Spleen (tissue), 7 donors: ENCODE results near the gene RFESD.

ENCODE experiments used
- POLR2A ChIP-seq, 3 donors: fragments of 450-650 bp; IDR thresholded peaks; one replicate each; pipeline ENCODE4 v1.5.1; 2017; ENCODE audit warnings: antibody characterized with exemption in 3 of 3, mild to moderate bottlenecking in 1 of 3
- POLR2AphosphoS5 ChIP-seq, 3 donors: sonication (generic); formaldehyde crosslinking; IDR thresholded peaks; one replicate each; pipeline ENCODE4 v1.5.1; 2017; ENCODE audit warnings: antibody characterized with exemption in 3 of 3
- TF ChIP-seq, protein P1 (sequence below), 11 experiments: fragments of 200-600 bp in 7 of 11; fragments of 450-650 bp in 4 of 11; sonication (generic) in 4 of 11; IDR thresholded peaks in 8 of 11; conservative IDR thresholded peaks in 3 of 11; 1 replicate in 7 of 11; 2 replicates in 4 of 11; pipeline versions ENCODE4 v1.4.0 to v1.8.0; 2016 to 2021; ENCODE audit warnings: antibody characterized with exemption in 11 of 11, inconsistent platforms in 4 of 11, mild to moderate bottlenecking in 1 of 11
- donor health status: DM: no; HTN: no; CAD: no; lungs with moderate emphysema.
- donor health status: DM: no; HTN: no; CAD: no.
- donor health status: DM: no; HTN: no; CAD: no.

GRCh38 chr5:95633671-95634070, 12.9 kb upstream of the RFESD start:
- TF ChIP-seq, protein P1, sequence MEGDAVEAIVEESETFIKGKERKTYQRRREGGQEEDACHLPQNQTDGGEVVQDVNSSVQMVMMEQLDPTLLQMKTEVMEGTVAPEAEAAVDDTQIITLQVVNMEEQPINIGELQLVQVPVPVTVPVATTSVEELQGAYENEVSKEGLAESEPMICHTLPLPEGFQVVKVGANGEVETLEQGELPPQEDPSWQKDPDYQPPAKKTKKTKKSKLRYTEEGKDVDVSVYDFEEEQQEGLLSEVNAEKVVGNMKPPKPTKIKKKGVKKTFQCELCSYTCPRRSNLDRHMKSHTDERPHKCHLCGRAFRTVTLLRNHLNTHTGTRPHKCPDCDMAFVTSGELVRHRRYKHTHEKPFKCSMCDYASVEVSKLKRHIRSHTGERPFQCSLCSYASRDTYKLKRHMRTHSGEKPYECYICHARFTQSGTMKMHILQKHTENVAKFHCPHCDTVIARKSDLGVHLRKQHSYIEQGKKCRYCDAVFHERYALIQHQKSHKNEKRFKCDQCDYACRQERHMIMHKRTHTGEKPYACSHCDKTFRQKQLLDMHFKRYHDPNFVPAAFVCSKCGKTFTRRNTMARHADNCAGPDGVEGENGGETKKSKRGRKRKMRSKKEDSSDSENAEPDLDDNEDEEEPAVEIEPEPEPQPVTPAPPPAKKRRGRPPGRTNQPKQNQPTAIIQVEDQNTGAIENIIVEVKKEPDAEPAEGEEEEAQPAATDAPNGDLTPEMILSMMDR (IDR thresholded peaks at IDR 0.05 in 8 of 11, conservative IDR thresholded peaks at IDR 0.05 in 3 of 11) = no peak
- TF ChIP-seq POLR2A (IDR thresholded peaks at IDR 0.05) (no peak), POLR2AphosphoS5 (IDR thresholded peaks at IDR 0.05) (no peak)
